CD1c-positive myeloid dendritic cell (primary cell): Measurements from ENCODE around the gene HTR3A.
A peak's percentile ranks its signal among the peaks of the same experiment; 100 is the strongest.

Experiments used
- DNase-seq: peaks from one replicate; pipeline ENCODE4 v3.0.0-alpha.2; 2016; ENCODE audit errors: extremely low spot score

HTR3A gene

GRCh38 chr11:113979431-113979830, 4.5 kb downstream of the HTR3A start:
- no peak for DNase-seq

DNA sequence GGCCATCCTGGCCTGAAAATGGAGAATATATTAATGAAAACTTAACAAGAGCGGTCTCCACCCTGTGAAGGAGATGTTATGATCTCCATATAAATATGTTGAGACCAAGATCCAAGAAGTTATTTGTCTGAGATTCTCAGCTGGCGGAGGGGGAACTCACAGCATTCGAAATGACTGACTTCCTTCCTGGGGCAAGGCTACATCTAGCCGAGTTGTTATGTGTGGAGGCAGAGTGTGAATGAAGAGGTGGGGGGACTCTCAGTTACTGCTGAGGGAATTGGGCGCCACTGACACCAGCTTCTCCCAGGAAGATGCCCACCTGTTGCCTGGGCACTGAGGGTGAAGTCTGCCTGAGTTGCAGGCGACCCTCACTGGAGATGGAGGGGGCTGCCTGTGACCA, 5.9 kb downstream of the HTR3A start:
- no peak for DNase-seq

DNA sequence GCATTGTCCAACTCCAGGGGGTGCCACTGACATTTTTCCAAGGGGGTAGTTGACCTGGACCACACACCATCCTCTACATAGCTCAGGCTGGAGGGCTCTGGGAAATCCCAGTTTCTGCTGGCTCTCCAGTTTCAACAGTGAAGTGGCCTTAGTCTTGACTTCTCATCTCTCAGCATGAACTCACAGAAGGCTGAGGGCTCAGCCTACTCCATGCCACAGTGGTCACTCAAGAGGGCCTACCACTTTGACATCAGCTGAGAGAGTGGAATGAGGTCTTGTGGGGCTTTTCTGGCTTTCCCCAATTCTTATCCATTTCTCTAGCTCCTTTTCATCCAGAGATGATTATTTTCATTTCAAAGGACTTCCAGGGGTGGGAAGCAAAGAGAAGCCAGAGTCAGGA, 7.4 kb downstream of the HTR3A start:
- DNase-seq: no peak

GRCh38 chr11:113984781-113985180, 9.9 kb downstream of the HTR3A start:
- DNase-seq: no peak

DNA sequence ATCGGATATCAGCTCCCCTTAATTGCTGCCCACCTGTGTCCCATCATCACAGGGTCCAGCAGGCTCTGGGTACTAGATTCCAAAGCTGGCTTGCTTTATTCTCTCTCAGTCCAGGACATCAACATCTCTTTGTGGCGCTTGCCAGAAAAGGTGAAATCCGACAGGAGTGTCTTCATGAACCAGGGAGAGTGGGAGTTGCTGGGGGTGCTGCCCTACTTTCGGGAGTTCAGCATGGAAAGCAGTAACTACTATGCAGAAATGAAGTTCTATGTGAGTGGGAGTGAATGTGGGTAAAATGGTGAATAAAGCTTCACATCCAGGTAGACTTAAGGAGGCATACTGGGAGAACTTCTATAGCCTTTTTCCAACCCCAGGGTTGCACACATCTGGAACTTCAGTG, 11.0 kb downstream of the HTR3A start:
- DNase-seq: no peak

GRCh38 chr11:113986351-113987140, 11.6 kb downstream of the HTR3A start:
- no peak for DNase-seq

DNA sequence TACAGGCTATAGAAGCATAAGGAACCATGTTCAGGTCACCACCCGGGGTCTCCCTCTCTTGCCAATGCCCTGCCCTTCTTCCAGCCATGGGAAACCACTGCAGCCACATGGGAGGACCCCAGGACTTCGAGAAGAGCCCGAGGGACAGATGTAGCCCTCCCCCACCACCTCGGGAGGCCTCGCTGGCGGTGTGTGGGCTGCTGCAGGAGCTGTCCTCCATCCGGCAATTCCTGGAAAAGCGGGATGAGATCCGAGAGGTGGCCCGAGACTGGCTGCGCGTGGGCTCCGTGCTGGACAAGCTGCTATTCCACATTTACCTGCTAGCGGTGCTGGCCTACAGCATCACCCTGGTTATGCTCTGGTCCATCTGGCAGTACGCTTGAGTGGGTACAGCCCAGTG, 14.5 kb downstream of the HTR3A start:
- DNase-seq: no peak

GRCh38 chr11:113989916-113990315, 15.0 kb downstream of the HTR3A start:
- no peak for DNase-seq

- no peak for DNase-seq
Observed at GRCh38 chr11:113991170-113991569, 16.3 kb downstream of the HTR3A start.

DNA sequence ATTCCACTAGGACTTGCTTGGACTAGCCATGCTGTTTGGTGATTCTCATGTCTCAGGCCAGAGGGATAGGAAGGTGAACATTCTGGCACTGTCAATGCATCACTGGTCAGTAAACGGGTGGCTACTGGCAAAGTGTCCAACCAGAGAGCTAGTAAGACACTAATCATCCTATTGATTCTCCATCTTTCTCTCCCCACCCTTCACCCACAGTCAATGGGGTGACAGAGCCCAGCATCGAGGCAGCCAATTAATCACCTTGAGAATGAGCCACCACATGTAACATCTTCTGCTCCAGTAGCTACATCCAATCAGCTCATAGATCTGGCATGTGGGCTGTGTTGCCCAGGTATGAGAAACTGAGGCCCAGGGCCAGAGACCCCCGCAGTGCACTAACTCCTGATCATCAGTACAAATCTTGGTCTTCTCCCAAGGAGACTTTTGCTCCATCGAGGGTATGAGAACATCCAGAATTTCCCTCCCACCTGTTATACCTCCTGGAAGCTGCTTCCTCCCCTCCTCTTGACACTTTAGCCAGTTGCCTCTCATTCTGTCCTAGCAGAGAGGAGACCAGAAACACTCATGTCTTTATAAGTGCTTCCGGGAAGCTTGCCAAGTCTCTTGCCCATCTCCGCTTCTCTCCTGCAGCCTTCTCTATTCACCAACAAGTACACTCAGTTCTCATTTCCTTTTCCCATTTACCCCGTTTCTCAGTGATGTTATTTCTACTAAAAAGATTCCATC, 17.0 kb downstream of the HTR3A start:
- no peak for DNase-seq

GRCh38 chr11:113992459-113993110, 17.7 kb downstream of the HTR3A start:
- DNase-seq: no peak

DNA sequence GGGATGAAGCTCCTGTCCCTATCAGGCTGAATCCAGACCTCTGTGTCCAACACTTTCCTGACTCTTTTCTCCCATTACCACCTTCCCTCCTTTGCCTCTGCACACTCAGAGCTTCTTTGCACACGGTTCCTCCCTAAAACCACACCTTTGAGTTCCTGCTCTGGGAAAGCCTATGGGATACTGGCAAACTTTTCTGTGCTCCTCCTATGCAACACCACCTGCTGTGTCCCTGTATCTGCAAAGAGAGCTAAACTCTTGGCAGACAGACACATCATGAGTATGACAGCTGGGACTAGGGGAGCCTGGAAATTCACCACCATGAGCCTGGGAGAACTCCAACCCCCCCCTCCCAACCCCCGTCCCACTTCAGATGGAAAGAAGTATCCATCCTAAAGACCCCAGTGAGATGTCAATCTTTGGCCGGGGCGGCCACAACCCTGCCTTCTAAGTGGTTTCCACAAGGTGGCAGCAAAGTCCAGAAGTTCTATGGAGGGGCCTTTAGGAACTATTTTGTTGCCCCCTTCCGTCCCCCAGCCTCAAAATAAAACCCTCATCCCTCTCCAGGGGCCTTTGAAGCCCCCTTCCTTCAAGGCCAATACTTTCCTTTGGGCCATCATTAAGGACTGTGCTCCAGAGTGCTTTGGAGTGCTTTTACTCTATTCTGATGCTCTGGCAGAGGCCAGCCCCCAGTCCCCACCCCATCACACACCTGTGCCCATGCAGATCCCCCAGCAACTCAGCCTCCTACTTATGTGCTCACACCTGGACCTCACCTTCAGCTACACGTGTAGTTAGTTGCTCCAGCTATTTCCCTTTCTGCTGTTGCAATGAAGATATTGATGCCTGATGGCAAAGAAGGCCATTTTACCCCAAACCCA, 19.4 kb downstream of the HTR3A start:
- DNase-seq: peak; percentile 31

DNA sequence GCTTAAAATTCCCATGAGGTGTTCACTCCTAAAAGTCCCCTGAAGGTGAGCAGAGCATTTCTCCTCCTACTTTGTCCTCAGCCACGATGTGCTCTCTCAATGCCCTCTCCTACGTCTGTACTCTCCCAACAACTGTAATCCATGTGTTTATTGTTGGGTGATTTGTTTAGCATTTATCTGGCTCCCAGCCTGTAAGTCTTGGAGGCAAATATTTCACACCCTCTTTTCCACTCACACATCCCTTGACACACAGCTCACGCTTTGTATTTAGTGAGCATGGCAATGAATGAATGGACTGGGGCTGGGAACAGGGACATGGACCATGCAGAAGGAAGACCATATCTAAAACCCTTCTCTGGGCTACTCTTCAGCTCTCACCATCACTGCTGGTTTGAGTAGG, 22.6 kb downstream of the HTR3A start:
- DNase-seq: no peak

DNA sequence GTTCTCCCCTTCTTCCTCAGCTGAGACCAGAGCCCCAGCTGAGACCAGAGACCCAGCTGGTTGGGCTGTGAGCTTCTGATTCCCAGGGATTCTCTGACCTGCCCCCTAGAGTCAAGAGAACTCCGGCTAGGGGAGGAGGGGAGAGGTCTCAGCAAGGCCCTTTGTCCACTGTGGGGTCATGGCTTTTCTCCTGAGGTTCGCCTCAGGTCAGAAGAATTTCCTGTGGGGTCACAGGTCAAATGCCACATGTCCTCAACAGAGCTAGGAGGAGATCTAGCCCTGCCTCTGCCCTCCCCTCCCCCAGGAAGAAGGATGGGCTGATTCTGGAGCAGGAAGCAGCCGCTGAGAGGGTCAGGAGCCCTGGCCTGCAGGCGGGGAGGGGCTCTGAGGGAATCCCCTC, 23.7 kb downstream of the HTR3A start:
- no peak for DNase-seq

DNA sequence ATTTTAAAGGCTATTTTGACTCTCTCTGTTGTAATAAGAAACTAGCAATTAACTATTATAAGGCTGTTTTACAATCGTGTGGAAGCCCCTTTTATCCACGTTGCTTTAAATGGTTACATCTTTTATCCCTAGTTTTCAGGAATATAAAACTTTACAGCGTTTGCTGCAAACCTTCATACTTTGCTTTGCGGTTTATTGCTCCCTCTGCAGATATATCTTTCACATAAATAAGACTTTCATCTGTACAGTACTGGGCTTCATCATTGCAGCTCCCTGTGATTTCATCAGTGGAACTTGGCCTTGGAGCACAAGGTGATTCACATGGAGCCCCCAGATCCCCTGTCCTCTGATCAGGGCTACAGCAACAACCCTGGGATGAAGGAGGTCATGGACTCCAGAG, 25.6 kb downstream of the HTR3A start:
- no peak for DNase-seq

DNA sequence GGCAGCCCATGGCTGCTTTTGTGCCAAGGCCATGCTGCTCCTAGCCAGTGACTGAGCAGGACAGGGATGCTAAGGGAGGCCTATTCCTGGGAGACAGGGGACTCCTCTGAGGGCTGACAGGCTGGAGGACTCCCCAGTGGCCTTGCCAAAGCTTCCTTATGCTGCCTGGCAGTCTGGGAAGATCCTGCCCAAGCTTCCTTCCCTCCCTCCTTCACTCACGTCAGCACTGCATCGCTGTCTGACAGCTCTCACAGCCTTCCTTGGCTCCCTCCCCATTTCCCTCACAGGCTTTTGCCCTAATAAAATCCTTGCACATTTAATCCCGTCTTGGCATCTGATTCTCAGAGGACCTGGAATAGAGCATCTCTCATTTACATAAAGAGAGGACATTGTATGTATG, 26.5 kb downstream of the HTR3A start:
- DNase-seq: no peak

- no peak for DNase-seq
Observed at GRCh38 chr11:114008331-114008730, 33.4 kb downstream of the HTR3A start.

- no peak for DNase-seq
Observed at GRCh38 chr11:114010931-114011330, 36.0 kb downstream of the HTR3A start.

DNA sequence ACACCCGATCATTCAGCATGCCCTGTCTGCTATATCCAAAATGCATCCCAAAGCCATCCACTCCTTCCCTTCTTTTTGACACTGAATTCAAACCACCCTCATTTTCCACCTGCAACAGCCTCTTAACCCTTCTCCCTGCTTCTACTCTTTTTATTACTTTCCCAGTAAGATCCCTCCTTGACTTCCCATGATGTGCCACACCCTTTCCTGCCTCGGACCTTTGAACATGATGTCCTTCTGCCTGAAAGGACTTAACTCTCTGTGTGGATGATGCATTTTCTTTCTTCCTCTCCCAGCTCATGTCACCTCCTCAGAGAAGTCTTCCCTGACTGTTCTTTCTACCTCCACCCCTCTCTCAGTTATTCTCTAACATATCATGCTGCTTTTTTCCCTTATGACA, 36.5 kb downstream of the HTR3A start:
- no peak for DNase-seq

DNA sequence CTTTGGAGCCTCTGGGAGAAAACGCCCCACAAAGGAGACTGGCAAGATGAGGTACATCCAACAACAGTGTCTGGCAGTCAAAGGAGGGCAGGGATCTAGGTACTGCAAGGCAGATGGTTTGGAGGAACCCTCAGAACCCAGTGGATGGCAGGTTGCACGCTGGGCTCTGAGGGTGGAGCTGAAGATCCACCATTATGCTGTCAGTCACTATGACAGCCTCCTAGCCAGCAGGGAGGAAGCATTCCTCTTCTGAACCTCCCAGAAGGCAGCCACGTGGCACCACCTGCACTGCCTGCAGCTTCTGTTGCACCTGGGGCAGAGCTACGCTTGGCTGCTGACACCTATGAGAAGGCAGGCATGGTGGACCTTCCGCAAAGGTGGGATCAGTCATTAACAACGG, 40.2 kb downstream of the HTR3A start:
- DNase-seq: no peak

GRCh38 chr11:114016986-114017385, 42.1 kb downstream of the HTR3A start:
- DNase-seq: no peak

DNA sequence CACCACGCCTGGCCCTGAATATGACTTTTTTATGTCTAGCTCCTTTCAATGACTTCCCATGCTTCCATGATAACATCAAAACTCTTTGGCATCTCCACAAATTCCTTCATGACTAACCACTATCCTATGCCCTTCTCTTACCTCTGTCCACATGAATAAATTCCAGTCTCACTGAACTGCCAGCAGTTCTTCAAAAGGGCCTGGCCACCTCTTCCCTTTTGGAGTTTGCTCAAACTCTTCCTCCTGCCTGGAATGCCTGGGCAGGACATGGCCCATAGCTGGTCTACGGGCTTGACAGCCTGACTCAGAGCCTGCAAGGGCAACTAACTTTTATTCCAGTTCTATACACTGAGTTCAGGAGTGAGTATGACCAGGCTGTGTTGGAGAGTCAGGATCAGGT, 42.8 kb downstream of the HTR3A start:
- no peak for DNase-seq
